Activated CD8-positive, alpha-beta memory T cell treated with anti-CD3 and anti-CD28 coated beads for 24 hours (primary cell): ENCODE data around the gene CRY1.
"Not testable (repeated sequence)": the region's sequence is repeated elsewhere in the genome, so short reads cannot be mapped to it uniquely, and the experiment has no call there.

Experiments
- DNase-seq: peaks from one replicate; pipeline ENCODE4 v3.0.0-alpha.2; 2020

The CRY1 gene

DNA sequence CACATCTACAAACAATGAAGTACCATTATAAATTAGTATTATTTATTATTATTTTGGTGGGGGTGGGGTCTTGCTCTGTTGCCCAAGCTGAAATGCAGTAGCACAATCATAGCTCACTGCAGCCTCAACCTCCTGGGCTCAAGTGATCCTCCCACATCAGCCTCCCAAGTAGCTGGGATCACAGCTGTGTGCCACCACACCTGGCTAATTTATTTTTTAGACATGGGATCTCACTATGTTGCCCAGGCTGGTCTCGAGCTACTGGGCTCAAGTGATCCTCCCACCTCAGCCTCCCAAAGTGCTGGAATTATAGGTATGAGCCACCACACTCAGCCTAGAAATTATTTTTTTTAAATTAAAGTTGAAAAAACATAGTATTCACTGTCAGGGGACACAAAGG lies 15.0 kb upstream of the CRY1 start:
- DNase-seq = not testable (repeated sequence)

- DNase-seq = no peak
Measured at GRCh38 chr12:107107381-107107780, 14.0 kb upstream of the CRY1 start.

DNA sequence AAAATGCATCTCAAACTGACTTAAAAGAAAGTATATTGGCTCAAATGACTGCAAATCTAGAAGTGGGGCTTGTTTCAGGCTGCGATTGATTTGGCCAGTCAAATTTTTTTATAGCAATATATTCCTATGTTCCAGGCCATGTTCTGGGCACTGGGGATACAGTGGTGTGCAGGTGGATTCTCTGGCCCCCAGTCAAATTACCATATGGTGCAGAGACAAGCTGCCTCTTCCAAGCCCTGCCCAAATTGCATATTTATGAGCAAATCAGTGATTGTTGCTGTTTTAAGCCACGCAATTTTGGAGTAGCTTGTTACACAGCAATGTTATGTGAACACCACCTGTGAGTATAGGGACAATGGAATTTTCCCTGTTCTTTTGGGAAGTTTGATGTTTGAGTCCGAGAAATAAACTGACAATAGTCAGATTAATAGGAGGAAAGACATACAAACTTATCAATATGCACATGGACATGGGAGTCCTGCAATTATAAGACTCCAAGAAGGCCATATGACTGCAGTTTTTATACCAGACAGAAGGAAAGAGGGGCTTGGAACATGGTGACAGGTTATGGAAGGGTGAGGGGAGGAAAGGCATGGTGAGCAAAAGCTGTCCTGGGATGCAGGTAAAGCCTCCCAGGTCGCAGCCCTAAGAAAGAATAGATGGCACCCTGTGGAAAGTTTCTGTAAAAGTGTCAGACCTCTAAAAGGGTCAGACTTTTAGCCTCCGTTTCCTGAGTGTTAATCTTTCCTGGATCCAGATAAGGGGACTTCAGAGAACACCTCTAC lies 13.1 kb upstream of the CRY1 start:
- no peak for DNase-seq

GRCh38 chr12:107105410-107105703 lies 12.0 kb upstream of the CRY1 start:
- DNase-seq = no peak

- DNase-seq = no peak
Measured at GRCh38 chr12:107103516-107103915, 10.2 kb upstream of the CRY1 start.

DNA sequence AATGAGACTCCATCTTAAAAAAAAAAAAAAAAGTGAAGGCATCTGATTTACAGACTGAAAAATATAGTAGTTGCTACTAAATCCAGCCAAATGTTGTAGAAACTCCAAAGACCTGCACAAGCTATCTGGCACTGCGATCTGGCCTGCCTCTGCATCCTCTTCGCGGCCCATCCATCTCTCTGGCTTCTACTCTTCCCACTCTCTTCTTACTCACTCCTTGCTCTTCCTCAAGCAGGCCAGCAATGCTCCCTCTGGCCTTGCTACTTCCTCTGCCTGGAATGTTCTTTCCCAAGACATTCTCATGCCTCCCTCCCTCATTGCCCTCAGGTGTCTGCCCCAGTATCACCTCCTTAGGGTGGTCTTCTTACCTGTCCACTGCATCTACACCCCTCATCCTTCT lies 9.7 kb upstream of the CRY1 start:
- DNase-seq = no peak

GRCh38 chr12:107102294-107102693 lies 8.9 kb upstream of the CRY1 start:
- DNase-seq = no peak

DNA sequence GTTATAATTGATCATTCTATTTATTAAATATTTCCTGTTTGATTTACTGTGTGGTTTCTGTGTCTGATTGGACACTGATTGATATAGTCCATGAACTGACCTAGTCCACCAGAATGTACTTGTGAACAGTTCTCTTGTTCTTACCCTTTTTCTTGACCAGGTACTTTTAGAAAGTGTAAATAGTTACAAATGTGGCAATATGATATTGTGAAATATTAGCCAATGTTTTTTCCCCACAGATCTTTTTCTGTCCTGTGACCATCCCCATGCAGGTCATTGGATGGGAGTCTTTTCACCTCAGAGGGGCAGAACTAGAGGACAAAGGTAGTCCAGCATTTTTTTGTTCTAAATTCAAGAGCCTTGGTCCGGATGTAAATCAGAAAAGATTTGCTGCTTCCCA lies 8.3 kb upstream of the CRY1 start:
- DNase-seq = no peak

- no peak for DNase-seq
Measured at GRCh38 chr12:107099917-107100316, 6.6 kb upstream of the CRY1 start.

- no peak for DNase-seq
Measured at GRCh38 chr12:107096571-107096970, 3.2 kb upstream of the CRY1 start.

- no peak for DNase-seq
Measured at GRCh38 chr12:107094183-107094448, 767 bp upstream of the CRY1 start.

GRCh38 chr12:107092669-107093416 lies 506 bp downstream of the CRY1 start:
- no peak for DNase-seq

GRCh38 chr12:107091989-107092641 lies 1.2 kb downstream of the CRY1 start:
- DNase-seq = no peak

DNA sequence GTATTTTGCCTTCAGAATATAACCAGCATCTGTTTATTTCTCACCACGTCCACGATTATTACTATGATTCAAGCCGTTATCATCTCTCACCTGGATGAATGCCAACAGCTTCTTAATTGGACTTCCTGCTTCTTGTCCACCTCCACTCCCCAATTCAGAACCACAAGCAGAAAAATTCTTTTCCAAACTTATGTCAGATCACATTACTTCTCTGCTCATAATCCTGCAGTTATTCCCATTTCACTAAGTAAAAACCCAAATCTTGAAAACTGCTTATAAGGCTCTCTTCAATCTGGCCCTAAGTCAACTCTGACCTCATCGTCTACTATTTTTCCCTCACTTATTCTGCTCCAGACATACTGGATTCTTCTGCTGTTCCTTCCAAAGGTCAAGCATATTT lies 2.0 kb downstream of the CRY1 start:
- DNase-seq = no peak

GRCh38 chr12:107090711-107091110 lies 2.6 kb downstream of the CRY1 start:
- DNase-seq = no peak

GRCh38 chr12:107088912-107089311 lies 4.4 kb downstream of the CRY1 start:
- no peak for DNase-seq

DNA sequence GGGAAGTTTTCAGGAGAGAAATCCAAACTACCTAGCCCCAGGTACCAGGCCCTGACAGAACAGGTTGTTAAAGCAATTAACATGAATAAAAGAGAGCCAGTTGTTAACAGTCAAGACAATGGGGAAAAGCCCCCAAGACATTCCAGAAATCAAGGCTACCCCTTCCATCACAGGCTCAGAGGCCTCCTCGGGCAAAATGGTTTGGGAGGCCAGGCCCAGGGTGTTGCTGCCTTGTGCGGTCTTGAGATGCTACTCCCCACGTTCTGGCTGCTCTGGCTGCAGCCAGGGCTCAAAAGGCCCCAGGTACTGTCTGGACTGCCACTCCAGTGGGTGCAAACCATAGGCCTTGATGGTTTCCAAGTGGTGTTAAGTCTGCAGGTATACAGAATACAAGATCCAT lies 7.0 kb downstream of the CRY1 start:
- no peak for DNase-seq

GRCh38 chr12:107081778-107082177 lies 11.6 kb downstream of the CRY1 start:
- no peak for DNase-seq

GRCh38 chr12:107080299-107080698 lies 13.1 kb downstream of the CRY1 start:
- no peak for DNase-seq

DNA sequence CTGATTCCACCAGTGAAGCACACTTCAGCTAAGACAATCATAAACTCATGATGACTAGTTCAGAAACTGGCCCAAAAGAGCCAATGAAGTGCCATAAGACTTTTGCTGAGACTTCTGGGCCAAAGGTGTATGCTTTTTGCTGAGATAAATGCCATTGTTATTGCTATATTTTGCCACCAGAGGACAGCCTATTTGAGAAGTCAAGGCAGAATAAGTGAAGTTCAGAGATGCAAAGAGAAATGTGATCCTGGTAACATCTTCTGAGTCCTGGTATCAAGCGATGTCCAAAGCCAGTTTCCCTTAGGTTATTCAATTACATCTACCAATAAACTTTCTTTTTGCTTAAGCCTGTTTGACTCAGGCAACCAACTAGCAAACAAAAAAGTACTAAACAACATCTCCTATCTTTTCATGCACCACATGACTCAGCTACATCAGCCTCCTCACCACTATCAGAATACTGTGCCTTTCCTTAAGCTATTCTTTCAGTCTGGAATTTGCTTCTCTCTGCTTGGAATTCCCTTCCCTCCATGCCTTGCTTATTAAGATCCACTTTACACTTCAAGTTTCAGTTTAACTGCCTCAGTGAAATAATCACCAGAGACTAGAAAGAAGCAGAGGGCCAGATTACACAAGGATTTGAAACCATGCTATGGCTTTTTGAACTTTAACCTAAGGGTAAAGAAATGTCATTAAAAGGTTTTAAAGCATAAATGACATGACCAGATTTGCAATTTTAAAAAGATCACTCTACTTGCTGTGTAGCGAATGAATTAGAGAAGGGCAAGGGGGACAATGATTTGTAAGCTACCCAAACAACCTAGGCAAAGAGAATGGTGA lies 14.0 kb downstream of the CRY1 start:
- no peak for DNase-seq

GRCh38 chr12:107073266-107073665 lies 20.1 kb downstream of the CRY1 start:
- DNase-seq = not testable (repeated sequence)

DNA sequence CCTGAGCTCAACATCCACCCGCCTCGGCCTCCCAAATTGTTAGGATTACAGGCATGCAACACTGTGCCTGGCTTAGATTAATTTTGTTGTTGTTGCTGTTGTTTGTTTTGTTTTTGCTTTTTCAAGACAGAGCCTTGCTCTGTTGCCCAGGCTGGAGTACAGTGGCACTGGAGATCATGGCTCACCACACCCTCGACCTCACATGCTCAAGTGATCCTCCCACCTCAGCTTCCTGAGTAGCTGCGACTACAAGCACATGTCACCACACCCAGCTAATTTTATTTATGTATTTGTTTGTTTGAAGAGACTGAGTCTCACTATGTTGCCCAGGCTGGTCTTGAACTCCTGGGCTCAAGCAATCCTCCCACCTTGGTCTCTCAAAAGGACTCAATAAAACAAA lies 26.7 kb downstream of the CRY1 start:
- no peak for DNase-seq

DNA sequence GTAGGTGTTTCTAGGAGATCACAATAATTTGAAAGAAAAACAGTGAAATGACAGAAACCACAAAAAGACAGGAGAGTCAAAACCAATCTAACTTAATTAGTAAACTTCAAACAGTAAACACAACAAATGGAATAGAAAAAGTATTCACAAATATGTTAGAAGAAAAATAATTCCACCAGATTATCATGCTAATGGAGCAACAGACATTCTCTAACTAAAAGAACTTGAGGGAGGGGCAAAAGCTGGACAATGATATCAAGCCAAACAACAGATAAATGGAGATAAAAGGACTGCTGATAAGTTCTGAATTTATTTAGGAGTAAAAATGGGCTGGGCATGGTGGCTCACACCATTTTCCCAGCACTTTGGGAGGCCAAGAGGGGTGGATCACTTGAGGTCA lies 28.7 kb downstream of the CRY1 start:
- DNase-seq = no peak

GRCh38 chr12:107064243-107064642 lies 29.1 kb downstream of the CRY1 start:
- no peak for DNase-seq
